LHCN-M2 (cell line): ENCODE measurements around the gene NCOR1. TPM values are rescaled to one million over a fixed set of nuclear protein-coding genes. Genes with fewer than 3 reads are reported as not detected.
"Not testable (repeated sequence)": the region's sequence is repeated elsewhere in the genome, so short reads cannot be mapped to it uniquely, and the experiment has no call there.

ENCODE experiments used
- DNase-seq: peaks from one replicate; pipeline ENCODE4 v3.0.0-alpha.2; 2012; ENCODE audit warnings: low read depth
- total RNA-seq: library from RNA; depleted of rRNA; stranded (reverse); fragments of >200 nt; gene quantifications from 2 replicates; pipeline ENCODE4 v1.2.3, GENCODE V29; 2014

NCOR1 gene
- total RNA-seq, 1 experiment from 2014 or later = 65.4 TPM

DNA sequence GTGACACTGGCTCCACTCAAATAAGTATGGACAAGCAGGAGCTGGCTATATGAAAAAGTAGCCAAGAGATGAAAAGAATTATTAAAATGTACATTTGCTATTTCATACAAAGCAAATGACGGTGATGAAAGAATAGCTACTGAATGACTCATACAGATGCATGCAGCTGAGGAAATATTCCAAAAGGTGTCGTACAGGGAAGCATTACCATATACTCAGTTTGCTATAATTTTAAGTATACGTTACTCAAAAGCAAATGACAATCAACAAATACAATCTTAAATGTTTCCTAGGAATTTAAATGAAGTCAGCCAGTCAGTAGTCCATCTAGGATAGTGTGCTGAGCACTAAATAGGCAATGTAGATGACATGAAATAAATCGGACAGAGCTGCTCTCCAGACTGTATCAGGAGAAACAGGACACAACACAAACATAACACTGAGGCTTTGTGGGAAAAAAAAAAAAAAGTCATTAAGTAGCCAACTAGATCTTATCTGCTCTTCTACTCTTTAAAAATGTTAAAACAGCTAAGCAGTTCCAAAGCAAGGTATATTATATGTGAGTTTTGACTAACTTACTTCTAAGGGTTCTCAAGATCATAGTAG is 65.0 kb downstream of the NCOR1 start:
- peak; percentile 37 for DNase-seq

DNA sequence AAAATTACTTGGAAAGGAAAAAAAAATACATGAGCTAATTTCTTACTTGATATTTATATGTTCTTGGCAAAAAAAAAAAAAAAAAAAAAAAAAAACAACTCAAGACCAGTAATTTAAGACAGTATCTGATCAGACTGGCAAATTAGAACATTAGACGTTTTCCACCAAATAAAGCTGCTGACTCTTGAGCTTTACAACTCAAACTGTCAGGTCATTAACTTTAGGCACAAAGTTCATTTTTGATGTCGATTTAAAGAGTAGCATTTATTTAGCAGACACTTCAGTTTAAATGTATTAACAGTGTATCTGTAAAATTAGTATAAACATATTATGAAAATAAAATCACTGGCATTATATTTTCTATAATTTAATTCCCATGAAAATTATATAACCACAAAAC is 66.7 kb downstream of the NCOR1 start:
- DNase-seq = no peak

DNA sequence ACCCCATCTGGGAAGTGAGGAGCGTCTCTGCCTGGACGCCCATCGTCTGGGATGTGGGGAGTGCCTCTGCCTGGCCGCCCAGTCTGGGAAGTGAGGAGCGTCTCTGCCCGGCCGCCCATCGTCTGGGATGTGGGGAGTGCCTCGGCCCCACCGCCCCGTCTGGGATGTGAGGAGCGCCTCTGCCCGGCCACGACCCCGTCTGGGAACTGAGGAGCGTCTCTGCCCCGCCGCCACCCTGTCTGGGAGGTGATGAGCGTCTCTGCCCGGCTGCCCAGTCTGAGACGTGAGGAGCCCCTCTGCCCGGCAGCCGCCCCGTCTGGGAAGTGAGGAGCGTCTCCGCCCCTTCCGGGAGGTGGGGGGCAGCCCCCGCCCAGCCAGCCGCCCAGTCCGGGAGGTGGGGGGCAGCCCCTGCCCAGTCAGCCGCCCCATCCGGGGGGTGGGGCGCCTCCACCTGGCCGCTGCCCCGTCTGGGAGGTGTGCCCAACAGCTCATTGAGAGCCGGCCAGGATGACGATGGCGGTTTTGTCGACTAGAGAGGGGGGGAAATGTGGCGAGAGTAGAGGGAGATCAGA is 69.9 kb downstream of the NCOR1 start:
- not testable (repeated sequence) for DNase-seq

DNA sequence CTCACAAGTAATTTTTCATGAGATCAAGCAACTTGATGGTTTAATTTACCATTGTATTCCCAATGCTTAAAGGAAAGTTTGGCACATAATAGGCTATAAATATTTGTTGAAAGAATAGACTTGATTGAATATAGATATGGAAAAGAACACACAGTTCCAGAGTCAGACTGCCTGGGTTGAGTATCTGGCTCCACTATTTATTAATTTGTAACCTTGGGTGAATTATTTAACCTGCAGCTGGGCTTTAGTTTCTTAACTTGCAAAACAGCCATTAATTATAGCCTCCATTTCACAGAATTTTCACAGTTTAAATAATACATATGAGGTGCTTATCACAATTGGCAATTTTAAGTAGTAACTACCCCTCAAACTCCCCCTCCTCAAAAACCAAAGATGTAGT is 73.6 kb downstream of the NCOR1 start:
- DNase-seq = no peak

DNA sequence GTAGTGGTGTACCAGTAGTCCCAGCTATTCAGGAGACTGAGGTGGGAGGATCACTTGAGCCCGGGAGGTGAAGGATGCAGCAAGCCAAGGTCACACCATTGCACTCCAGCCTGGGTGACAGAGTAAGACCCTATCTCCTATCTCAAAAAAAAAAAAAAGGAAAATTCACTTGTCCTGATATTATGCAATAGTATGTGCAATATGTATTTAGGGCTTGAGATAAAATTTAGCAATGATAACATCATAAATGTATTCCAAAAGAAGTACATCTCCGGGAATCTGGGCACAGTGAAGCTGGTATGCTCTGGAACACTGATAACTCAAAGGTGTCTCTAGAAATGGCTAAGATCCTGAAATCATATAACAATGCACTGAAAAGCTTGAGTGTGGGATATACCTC is 74.5 kb downstream of the NCOR1 start:
- no peak for DNase-seq

DNA sequence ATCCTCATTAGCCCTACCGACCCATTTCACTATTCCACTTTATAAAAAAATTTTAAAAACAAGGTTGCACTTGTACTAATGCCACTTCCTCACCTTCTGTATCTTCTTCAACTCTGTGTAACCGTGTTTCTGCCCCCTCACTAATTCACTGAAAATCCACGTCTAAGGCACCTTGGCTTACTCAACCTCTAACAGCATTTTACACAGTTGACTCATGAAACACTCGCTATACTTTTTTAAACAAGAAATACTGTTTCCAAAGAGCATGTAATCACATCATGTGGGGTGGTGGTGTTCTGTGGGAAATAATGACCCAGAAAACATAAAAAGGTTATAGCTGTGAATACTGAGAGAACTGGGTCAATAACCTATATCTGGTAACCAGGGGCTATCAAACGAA is 79.9 kb downstream of the NCOR1 start:
- no peak for DNase-seq

DNA sequence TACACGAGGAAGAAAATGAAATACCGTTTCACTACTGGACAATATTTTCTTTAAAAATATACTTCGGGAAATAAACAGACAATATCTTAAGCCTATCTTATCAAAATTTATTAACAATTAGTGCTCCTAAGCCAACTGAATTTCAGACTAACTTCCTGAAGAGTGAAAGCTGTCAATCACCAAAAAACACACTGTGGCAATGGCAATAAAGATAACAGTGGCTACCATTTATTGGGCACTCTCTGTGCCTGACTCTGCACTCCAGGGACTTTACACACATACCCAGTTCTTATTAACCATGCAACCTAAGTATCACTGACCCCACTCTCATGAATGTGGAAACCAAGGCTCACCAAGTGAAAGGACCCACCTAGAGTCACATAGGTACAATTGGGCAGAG is 83.7 kb downstream of the NCOR1 start:
- DNase-seq = no peak

DNA sequence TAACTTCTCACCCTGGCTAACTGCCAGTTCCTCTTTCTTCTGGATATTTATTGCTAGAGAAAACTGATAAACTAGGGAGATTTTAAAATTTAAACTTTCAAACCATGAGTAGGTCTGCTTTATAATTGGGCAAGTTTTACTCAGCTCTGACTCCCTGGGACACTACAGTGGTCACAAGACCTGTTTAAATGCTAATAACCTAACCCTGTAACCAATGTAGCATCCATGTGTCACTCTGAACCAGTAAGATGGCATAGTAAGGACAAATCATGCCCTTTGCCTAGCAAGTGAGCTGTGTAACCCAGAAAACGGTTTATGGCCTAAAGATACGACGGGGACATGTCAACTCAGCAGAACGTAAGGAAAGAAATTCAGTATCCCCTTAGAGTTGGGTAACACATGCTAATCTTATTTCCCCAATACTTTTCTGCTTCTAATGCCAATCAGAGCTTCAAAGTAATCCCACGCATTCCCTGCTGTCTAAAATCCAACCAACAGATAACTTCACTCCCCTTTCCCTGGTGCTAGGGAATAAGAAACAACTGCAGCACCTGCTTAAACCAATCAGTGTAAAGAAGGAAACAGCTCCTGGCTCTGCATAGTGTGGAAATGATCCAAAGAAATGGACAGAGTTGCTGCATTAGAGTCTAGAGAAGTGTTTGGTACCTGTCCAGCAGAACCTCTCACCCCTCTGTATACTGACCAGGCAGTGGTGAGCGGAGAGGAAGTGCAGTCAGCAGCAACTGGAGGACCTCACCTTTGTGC is 85.7 kb downstream of the NCOR1 start:
- DNase-seq = no peak

DNA sequence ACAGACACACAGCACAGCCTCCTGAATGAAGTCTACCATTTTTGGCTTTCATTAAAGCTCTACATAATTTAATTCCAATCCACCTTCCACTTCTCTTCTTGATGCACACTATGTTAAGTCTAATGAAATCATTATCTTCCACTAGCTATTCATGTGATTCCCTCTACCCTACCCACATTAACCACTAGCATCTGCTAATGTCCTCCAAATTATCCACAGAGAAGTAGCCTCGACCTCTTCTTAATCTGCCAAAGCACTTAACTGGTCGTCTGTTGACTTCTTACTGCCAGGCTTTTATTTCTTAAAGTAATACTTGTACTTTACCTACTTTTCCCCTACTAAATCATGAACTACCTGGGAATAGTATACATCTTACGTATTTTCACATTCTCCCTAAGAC is 91.8 kb downstream of the NCOR1 start:
- no peak for DNase-seq

DNA sequence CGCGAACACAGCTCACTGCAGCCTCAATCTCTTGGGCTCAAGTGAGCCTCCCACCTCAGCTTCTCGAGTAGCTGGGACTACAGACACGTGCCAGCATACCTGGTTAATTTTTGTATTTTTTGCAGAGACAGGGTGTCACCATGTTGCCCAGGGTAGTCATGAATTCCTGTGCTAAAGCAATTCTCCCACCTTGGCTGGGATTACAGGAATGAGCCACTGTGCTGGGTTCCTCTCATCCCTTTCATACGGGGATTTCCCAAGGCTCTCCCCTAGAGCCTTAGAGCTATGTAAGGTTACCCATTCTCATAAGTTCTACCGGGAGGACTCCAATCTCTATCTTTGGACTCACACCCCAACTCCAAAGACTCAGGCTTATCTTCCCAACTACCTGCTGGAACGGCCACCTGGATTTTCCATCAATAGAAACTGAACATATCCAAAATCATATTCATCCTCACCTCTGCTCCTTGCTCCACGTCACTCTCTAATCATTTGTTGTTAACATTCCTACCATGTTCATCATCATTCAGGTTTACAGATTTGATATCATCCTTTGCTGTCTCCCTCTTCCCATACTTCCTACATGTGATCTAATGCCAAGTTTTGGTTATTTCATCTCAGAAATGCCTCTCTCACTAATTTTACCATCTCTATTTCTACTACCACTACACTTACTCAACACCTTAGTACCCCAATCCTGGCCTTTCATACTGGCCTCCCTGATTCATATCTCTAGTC is 92.5 kb downstream of the NCOR1 start:
- no peak for DNase-seq

DNA sequence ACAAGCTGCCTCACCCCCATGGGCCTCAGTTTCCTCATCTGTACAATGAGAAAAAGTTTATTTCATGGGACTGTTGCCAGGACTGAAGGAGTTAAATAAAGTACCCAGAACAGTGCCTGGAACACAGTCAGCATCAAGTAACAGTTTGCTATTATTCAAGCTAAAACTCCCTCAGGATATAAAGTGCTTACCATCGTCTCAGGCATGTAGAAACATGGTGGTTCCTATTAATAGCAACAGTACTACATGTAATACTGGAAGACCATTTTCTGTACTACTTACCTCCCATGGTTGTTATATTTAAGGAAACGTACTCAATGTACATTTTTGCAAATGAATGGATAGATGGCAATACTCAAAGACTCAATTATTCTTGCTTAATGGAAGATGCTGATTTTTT is 93.4 kb downstream of the NCOR1 start:
- no peak for DNase-seq

DNA sequence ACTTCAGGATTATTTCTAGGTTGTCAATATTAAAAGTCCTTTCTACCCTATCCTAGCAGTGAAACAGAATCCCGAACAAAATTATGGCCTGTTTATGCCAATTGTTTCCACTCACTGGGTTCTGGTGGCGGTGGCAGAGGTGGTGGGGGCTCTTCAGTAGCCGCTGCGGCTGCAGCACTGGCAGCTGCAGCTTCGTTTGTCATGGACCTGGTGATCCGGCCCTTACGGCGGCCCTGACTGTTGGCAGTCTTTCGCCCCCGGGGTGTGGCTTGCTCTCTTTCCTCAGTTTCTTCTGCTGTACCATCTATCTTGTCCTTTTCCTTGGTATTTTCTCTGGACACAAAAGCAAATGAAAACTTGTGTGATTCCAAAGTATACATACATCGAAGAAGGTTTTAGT is 94.4 kb downstream of the NCOR1 start:
- DNase-seq = no peak

DNA sequence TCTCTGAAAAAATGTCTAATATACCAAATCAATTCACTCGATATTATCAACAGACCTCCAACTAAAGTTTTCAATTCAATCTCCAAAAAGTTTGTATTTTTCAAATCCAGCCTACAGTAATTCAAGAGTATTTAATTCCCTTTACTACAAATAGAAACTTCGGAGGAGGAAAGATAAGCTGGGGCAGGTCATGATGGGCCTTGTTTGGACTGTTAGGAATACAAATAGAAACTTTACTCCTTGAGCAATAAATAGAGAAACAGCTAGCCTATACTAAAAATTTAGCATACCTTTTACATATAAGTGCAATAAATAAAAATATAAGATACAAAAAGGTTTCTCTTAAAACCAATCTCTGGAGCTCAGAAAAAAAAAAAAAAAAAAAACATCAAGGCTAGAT is 98.2 kb downstream of the NCOR1 start:
- no peak for DNase-seq

DNA sequence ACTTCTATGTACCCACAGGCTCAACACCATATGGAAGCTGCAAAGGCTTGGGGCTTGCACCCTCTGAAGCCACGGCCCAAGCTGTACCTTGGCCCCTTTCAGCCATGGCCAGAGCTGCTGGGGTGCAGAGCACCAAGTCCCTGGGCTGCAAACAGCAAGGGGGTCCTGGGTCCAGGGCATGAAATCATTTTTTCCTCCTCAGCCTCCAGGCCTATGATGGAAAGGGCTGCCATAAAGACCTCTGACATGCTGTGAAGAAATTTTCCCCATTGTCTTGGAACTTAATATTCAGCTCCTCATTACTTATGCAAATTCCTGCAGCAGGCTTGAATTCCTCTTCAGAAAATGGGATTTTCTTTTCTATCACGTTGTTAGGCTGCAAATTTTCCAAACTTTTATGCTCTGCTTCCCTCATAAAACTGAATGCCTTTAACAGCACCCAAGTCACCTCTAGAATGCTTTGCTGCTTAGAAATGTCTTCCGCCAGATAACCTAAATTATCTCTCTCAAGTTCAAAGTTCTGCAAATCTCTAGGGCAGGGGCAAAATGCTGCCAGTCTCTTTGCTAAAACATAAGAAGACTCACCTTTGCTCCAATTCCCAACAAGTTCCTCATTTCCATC is 100.1 kb downstream of the NCOR1 start:
- not testable (repeated sequence) for DNase-seq

DNA sequence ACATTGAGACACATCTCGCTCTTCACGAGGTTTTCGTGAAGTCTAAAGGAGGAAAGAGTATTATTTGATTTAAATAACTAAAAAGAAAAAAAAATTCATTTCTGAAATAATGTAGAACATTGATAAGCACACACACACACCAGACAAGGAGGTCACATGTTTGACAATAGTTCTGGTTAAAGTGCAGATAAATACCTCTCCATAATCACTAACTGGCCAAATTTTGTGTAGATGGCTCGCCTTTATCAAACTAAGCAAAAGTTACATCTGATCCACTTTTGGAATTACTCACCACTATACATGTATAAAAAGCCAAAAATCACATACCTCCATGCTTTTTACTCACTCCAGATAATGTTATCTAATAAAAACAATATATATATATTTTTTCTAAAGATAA is 106.5 kb downstream of the NCOR1 start:
- DNase-seq = no peak

DNA sequence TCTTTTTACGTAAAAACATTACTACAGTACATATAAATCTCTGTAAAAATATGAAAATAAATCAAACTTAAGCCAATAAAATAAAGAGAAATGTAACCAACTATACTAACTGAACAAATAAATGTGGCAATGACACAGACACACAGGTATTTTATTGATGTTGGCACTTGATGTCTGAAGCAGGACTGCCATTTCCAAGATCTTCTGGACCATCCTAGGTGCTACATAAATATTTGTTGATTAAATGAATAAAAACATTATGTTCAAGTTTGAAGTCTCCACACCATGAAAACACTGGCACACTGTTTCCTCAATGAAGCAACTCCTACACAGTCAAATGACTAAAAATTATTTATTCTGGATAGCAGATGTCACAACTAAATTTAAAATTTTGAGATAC is 106.9 kb downstream of the NCOR1 start:
- DNase-seq = no peak

DNA sequence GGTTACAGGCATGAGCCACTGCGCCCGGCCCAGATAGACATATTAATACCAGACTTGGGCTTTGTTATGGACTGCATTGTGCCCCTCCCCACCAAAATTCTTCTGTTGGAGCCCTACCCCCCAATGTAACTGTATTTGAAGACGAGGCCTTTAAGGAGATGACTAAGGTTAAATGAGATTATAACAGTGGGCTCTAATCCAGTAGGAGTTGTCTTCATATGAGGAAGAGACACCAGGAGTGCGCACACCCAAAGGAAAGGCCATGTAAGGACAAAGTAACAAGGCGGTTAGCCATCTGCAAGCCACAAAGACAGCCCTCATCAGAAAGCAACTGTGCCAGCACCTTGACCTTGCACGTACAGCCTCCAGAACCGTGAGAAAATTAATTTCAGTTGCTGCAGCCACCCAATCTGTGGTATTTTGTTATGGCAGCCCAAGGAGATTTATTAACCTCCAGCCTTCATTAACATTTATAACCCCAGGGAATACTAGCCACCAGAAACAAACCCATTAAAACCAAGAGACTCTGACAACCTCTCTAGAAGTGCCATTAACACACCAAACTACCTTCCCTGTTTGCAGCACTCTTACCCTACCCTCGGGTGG is 108.1 kb downstream of the NCOR1 start:
- no peak for DNase-seq

DNA sequence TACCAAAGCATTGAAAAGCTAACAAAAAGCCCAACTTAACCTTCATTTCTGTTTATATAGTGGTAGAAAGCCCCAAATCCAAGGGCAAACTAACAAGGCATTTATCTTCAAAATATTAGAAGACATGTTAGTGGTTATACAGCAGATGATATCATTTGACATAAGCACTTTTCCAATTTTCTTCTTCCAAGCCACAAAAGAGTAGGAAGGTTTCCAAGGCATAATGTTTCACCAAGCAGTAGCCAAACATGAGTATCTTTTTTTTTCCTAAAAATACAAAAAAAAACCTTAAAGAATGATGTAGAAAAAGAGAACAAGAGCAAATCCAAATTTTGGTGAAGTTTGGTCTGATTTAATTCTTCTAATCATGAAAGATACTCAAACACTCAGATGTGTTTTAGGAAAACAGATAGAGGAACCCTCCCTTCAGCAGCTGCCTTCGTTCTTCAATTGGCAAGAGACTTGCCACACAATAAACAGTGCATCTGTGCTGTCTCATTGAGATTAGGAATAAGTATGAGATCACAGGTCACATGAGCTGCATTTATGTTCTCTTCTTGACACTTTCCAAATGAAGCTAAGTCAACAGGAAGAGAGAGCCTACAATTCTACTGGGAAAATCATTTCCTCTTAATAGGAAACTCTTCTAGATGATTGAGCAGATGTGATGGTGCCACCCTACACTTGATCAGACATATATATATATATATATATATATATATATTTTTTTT is 109.0 kb downstream of the NCOR1 start:
- DNase-seq = peak; percentile 94

DNA sequence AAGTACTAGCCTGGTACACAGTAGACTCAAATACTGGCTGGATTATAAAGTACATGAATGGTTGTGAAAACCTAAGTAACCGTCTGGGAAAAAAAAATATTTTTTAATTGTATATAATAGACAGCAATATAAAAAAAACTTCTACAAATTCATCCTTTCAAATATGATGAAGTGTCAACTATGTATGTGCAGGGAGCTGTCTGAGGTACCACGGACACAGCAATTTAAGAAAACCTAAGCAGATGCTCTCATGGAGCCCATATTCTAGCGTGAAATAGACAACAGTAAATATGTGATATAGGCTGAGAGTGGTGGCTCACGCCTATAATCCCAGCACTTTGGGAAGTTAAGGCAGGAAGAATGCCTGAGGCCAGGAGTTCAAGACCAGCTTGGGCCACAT is 111.1 kb downstream of the NCOR1 start:
- no peak for DNase-seq

DNA sequence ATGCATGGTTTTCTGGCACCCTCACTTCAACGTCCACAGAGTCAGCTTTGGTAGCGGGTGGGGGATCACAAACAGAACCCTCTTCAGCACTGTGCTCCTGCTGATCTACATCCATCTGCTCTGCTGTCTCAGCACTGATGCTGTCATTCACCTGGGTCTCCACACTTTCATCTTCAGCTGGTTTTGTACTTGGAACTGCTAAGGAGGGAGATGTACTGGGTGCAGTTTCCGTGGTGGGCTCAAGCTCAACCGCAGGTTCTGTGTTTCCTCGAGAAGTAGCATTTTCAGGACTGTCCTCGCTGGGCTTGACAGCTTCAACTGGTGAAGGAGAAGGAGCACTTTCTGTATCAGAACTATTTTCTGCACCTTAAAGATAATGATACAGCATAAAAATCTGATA is 113.9 kb downstream of the NCOR1 start:
- DNase-seq = no peak
